ENCODE results near the gene CARD8.

GRCh38 chr19:48170817-48171347 is 84.8 kb downstream of the CARD8 start:
- TF ChIP-seq EZH2 (IDR thresholded peaks at IDR 0.05; ENCODE audit: low read depth), result no peak
- TF ChIP-seq, protein P1, sequence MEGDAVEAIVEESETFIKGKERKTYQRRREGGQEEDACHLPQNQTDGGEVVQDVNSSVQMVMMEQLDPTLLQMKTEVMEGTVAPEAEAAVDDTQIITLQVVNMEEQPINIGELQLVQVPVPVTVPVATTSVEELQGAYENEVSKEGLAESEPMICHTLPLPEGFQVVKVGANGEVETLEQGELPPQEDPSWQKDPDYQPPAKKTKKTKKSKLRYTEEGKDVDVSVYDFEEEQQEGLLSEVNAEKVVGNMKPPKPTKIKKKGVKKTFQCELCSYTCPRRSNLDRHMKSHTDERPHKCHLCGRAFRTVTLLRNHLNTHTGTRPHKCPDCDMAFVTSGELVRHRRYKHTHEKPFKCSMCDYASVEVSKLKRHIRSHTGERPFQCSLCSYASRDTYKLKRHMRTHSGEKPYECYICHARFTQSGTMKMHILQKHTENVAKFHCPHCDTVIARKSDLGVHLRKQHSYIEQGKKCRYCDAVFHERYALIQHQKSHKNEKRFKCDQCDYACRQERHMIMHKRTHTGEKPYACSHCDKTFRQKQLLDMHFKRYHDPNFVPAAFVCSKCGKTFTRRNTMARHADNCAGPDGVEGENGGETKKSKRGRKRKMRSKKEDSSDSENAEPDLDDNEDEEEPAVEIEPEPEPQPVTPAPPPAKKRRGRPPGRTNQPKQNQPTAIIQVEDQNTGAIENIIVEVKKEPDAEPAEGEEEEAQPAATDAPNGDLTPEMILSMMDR (conservative IDR thresholded peaks at IDR 0.05), result no peak

All from PC-9 (cell line).